SJCRH30 (cell line): Measurements from ENCODE around the gene MYEF2. TPM values are rescaled to one million over a fixed set of nuclear protein-coding genes. Genes with fewer than 3 reads are reported as not detected.
A peak's percentile ranks its signal among the peaks of the same experiment; 100 is the strongest.

ENCODE experiments used
- DNase-seq, 2 experiments: peaks; one replicate each; pipeline ENCODE4 v3.0.0-alpha.2; 2015 to 2020
- H3K27ac ChIP-seq: fragments of 250-450 bp; sonication (Bioruptor Pico); 2 replicates; pipeline ENCODE4 v1.5.1; 2020; ENCODE audit warnings: mild to moderate bottlenecking, moderate library complexity
- H3K27me3 ChIP-seq: fragments of 250-450 bp; sonication (Bioruptor Pico); 2 replicates; pipeline ENCODE4 v1.5.1; 2020; ENCODE audit warnings: mild to moderate bottlenecking, moderate library complexity
- H3K36me3 ChIP-seq: fragments of 250-450 bp; sonication (Bioruptor Pico); 2 replicates; pipeline ENCODE4 v1.5.1; 2020; ENCODE audit warnings: mild to moderate bottlenecking, moderate library complexity
- H3K4me1 ChIP-seq: fragments of 250-450 bp; sonication (Bioruptor Pico); 2 replicates; pipeline ENCODE4 v1.5.1; 2020; ENCODE audit warnings: mild to moderate bottlenecking, moderate library complexity
- H3K4me3 ChIP-seq: fragments of 250-450 bp; sonication (Bioruptor Pico); 2 replicates; pipeline ENCODE4 v1.5.1; 2020; ENCODE audit warnings: mild to moderate bottlenecking, moderate library complexity
- H3K9me3 ChIP-seq: fragments of 250-450 bp; sonication (Bioruptor Pico); replicated peaks from 2 replicates; pipeline ENCODE4 v1.5.1; 2020; ENCODE audit warnings: mild to moderate bottlenecking, moderate library complexity
- total RNA-seq: library from RNA; depleted of rRNA; stranded (reverse); fragments of >200 nt; shearing (Covaris generic); gene quantifications from 2 replicates; pipeline ENCODE4 v1.2.3, GENCODE V29; 2014; rRNA removed

The MYEF2 gene
- total RNA-seq, 1 experiment from 2014 or later, result not detected

GRCh38 chr15:48086576-48086975 lies 91.5 kb downstream of the MYEF2 start:
- Histone ChIP-seq H3K27ac (no peak overlapping the region), H3K9me3 (no peaks in the 10 kb centered on the region), H3K27me3 (no peaks in the 10 kb centered on the region), H3K4me1 (no peaks in the 10 kb centered on the region), H3K36me3 (no peaks in the 10 kb centered on the region), H3K4me3 (no peak overlapping the region)
- no peak for DNase-seq

- Histone ChIP-seq H3K27ac (no peak overlapping the region), H3K36me3 (no peaks in the 10 kb centered on the region), H3K27me3 (no peaks in the 10 kb centered on the region), H3K4me3 (no peak overlapping the region), H3K4me1 (no peaks in the 10 kb centered on the region), H3K9me3 (no peaks in the 10 kb centered on the region)
- DNase-seq, result peak in 1 of 2 experiments; percentile 1
These were observed 92.0 kb downstream of the MYEF2 start for GRCh38 chr15:48086133-48086532.

GRCh38 chr15:48085591-48085930 lies 92.5 kb downstream of the MYEF2 start:
- Histone ChIP-seq H3K4me3 (no peak overlapping the region), H3K27ac (no peak overlapping the region), H3K9me3 (no peaks in the 10 kb centered on the region), H3K36me3 (no peaks in the 10 kb centered on the region), H3K4me1 (no peaks in the 10 kb centered on the region), H3K27me3 (no peaks in the 10 kb centered on the region)
- no peak for DNase-seq

- Histone ChIP-seq H3K27ac (no peak overlapping the region), H3K4me3 (no peak overlapping the region), H3K4me1 (no peaks in the 10 kb centered on the region), H3K36me3 (no peaks in the 10 kb centered on the region), H3K27me3 (no peaks in the 10 kb centered on the region), H3K9me3 (no peaks in the 10 kb centered on the region)
- DNase-seq, result peak in 1 of 2 experiments; percentile 24
These were observed 93.1 kb downstream of the MYEF2 start for GRCh38 chr15:48084759-48085590.

Other genes starting within 250 kb of the MYEF2 start
- gene SLC24A5, start 57.3 kb downstream of the MYEF2 start, total RNA-seq, result not detected in 2 replicates
- gene CTXN2, start 13.4 kb upstream of the MYEF2 start, total RNA-seq, result not detected in 2 replicates
- gene SLC12A1, start 28.0 kb upstream of the MYEF2 start, total RNA-seq, result not detected in 2 replicates
- 85.9 and 97.0 TPM in 2 replicates for gene DUT, start 153.1 kb upstream of the MYEF2 start, total RNA-seq